GM18507 (cell line): ENCODE data around the gene OGFOD2.

Source experiments
- DNase-seq: peaks from one replicate; pipeline ENCODE4 v3.0.0; 2011; ENCODE audit warnings: low read depth; ENCODE audit not compliant: insufficient read length; ENCODE audit errors: extremely low spot score
- FAIRE-seq: peaks from 2 replicates; lab custom pipeline; 2011; peaks lifted over from hg19 to GRCh38; lab: Jason Lieb, UNC

Gene OGFOD2

DNA sequence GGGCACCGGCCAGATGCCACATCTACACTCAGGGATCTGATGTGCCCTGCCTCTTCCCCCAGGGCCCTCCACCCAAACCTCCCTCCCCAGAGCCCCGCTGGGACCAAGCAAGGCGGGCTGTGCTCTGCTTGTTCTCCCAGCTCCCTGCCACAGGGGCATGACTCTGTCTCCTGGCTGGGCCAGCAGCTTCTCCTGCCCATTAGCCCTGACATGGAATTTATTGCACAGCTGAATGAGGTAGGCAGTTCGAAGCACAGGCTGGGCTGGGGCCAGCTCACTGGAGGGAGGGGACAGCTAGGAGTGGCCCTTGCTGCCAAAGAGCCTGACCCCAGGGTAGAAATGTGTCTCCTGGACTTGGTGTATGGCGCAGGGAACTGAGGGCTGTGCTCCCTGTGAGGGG, 47.8 kb downstream of the OGFOD2 start:
- FAIRE-seq (no peak), DNase-seq (no peak)

DNA sequence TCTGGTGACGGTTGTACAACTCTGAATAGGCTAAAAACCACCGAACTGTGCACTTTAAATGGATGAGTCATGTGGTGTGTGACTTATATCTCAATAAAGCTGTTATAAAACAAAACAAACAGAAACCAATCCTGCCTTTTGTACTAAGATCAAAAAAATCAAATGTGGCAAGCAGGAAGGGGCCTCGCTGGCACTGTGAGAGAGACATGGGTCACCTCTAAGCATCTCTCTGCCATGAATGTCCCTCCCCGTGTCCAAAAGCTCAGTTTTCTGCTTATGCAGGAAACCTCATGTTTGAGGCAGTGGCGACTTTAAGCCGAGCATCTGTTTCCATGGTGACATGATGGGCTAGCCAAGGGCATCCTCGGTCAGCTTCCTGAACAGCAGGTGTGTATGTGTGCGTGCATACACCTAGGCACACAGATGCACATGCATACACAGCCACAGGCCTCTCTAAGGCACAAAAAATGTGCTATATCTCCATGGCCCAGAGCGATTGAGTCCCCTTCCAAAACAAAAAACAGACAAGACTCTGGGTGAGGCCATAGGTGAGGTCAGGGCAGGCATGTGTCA, 49.9 kb downstream of the OGFOD2 start:
- no peak for DNase-seq

GRCh38 chr12:123026094-123026853, 51.2 kb downstream of the OGFOD2 start:
- DNase-seq, result no peak
- FAIRE-seq, result no peak

More for the DNA sequence above, 49.9 kb downstream of the OGFOD2 start:
- no peak for FAIRE-seq

DNA sequence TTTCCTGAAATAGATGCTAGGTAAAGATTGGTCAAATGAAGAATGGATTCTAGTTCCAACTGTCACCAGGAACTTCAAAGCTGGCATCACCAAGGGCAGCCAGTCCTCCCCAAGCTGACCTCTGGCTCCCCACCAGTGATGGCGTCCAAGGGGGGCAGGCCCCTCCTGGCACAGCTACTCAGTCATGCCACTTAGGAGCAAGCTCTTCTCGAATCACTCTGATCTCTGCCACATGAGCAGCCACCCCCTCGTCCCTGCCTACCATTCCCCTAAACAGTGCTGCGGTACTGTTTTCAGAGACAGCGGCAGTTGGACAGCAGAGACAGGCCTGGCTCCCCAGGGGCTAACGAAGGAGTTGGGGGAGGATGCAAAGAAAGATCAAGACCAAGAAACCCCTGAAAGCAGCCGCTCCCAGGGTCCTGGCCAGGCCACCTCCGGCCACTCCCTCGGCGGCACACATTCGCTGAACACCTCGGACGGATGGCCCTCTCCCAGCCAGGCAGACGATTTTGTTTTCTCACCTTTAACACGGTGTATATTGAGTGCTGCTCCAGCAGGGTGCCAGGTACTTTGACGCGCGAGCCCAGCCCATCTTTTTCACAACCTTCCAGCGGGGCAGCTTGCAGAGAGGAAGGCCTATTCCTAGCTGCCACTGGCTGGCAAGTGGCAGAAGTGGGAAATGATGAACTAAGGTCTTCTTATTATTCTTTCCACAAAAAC, 52.8 kb downstream of the OGFOD2 start:
- FAIRE-seq, result no peak

GRCh38 chr12:123028475-123028874, 53.4 kb downstream of the OGFOD2 start:
- FAIRE-seq (no peak), DNase-seq (no peak)

More for the DNA sequence above, 52.8 kb downstream of the OGFOD2 start:
- DNase-seq, result no peak

GRCh38 chr12:123029550-123029949, 54.5 kb downstream of the OGFOD2 start:
- FAIRE-seq (no peak), DNase-seq (no peak)
